ENCODE measurements around the gene TENM3.

GRCh38 chr4:182297659-182298058, 54.5 kb downstream of the TENM3 start:
- TF ChIP-seq CTCF (IDR thresholded peaks at IDR 0.05; ENCODE audit: borderline replicate concordance, extremely low read depth, low read length, poor library complexity, severe bottlenecking) (no peak), EZH2 (IDR thresholded peaks at IDR 0.05; ENCODE audit: borderline replicate concordance, low read depth, low read length, severe bottlenecking) (no peak)
